ENCODE data around the gene IMMP2L.

GRCh38 chr7:110994028-110994967, 568.0 kb downstream of the IMMP2L start:
- no peak for TF ChIP-seq SP1 (IDR thresholded peaks at IDR 0.05)
- no peak for TF ChIP-seq TARDBP (IDR thresholded peaks at IDR 0.05)
